PFSK-1 (cell line): ENCODE data around the gene CHD9NB.

Source experiments
- FOXP2 ChIP-seq: optimal IDR thresholded peaks from 2 replicates; pipeline ENCODE3; 2011; ENCODE audit warnings: borderline replicate concordance, control low read depth, inconsistent platforms; ENCODE audit not compliant: insufficient read depth; ENCODE audit errors: extremely low read length, extremely low read depth
- POLR2AphosphoS5 ChIP-seq: IDR thresholded peaks from 2 replicates; pipeline ENCODE4 v1.6.1; 2012; ENCODE audit warnings: low read depth, mild to moderate bottlenecking, control low read depth, low read length, moderate library complexity
- REST ChIP-seq, 2 experiments: IDR thresholded peaks; 2 replicates each; pipeline versions ENCODE4 v1.6.1 to v1.8.0; 2011 to 2012; ENCODE audit warnings: low read depth in 2 of 2, low read length in 2 of 2, control low read depth in 1 of 2, inconsistent platforms in 1 of 2, mild to moderate bottlenecking in 1 of 2, moderate library complexity in 1 of 2; ENCODE audit not compliant: insufficient read depth in 1 of 2
- SIN3A ChIP-seq: IDR thresholded peaks from 2 replicates; pipeline ENCODE4 v1.6.1; 2012; ENCODE audit warnings: mild to moderate bottlenecking, low read length, moderate library complexity, borderline replicate concordance; ENCODE audit not compliant: insufficient read depth
- TAF1 ChIP-seq: IDR thresholded peaks from 2 replicates; pipeline ENCODE4 v1.6.1; 2012; ENCODE audit warnings: low read length, control low read depth, borderline replicate concordance; ENCODE audit not compliant: insufficient read depth

- TF ChIP-seq POLR2AphosphoS5 (no peak), REST (IDR thresholded peaks at IDR 0.05; ENCODE audit: insufficient read depth in 1 of 2, low read depth in 2 of 2, low read length in 2 of 2) (no peak), TAF1 (no peak), SIN3A (no peak), FOXP2 (no peak)
Measured at GRCh38 chr16:53045341-53046220, 7.1 kb downstream of the CHD9NB start.
